Activated T-helper 9 cell treated with anti-CD3 and anti-CD28 coated beads, Interleukin-2, amount 50 U/mL, for 16 hours (primary cell): ENCODE results near the gene F11.
"Not testable (repeated sequence)": the region's sequence is repeated elsewhere in the genome, so short reads cannot be mapped to it uniquely, and the experiment has no call there.

Experiments used
- DNase-seq: peaks from one replicate; pipeline ENCODE4 v3.0.0-alpha.2; 2020; ENCODE audit warnings: low read depth

Gene F11

DNA sequence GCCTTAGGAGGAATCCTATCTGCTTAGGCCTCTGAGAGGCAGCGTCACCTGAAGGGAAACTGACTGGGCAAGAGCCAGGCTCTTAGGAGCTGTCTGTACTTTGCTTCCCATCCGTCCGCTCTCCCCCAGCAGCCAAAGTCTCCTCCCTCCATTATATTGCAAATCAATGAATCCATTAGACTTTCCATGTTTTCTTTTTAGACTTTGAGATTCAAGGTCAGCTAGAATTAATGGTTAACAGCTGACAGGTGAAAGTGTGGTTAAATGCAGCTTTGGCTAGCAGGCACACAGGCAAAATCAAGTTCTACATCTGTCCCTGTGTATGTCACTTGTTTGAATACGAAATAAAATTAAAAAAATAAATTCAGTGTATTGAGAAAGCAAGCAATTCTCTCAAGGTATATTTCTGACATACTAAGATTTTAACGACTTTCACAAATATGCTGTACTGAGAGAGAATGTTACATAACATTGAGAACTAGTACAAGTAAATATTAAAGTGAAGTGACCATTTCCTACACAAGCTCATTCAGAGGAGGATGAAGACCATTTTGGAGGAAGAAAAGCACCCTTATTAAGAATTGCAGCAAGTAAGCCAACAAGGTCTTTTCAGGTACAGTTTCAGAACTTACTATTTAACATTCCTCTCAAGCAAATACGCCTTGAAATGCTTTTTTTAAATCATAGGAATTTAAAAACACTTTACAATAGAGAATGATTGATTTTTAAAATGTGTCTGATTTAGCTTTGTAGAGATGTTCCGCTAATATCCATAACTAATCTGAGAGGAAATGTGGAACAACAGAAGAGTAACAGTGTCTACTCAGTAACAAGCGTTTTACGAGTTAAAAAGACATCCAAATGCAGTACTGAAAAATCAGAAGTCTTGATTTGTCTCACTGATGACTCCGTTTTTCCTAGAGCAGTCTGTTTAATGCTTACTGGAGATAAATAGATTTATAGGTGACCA lies at the start of gene F11:
TSS of gene F11 (plus strand) at position 507 of the 970 bp plus-strand sequence. CDS start 948 bp downstream, outside the sequence.
- DNase-seq = no peak

DNA sequence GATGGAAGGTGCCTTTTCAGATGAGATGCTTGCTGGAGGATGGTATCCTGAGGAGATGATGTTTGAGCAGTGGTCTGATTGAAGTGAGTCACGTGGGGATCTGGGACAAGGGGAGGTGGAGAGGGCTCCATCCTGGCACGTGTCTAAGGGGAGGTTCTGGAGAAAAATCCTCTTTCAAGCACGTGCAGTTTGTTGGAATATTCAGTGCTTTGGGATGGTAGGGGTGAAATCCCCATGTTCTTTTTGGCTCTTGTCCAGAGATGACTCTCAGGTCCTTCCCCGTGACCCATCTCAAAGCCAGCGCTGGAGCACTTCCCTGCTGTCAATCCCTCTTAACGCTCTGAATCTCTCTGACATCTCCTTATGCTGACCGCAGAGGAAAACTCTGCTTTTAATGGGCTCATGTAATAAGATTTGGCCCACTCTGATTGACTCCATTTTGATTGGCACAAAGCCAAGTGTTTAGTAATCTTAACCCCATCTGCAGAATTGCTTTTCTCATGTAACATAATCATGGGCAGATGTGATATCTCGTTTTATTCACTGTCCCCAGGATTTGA lies 49.4 kb upstream of the F11 start:
- DNase-seq = no peak

DNA sequence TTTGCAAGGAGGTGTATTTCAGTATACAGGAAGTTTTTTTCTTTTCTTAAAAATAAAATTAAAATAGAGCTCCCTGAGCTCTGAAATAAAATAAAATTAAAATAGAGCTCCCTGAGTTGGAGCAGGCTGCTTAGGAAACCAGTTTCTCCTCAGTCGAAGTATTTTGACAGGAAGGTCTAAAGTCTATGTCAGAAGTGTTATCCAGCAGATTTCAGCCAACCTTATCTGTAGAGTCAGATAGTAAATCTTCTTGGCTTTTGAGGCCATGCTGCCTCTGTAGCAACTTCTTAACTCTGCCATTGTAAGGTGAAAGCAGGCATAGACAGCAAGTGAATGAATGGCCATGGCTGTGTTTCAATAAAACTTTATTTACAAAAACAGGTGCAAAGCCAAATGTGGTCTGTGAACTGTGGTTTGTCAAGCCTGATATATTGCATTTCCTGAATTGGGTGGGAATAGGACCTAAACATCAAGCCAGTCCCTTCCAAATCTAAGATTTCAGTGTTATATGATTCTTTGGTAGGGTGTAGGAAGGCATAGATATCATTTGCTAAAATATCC lies 48.2 kb upstream of the F11 start:
- no peak for DNase-seq

GRCh38 chr4:186221624-186222023 lies 44.4 kb upstream of the F11 start:
- no peak for DNase-seq

- DNase-seq = no peak
These were observed 40.1 kb upstream of the F11 start for GRCh38 chr4:186225848-186226247.

DNA sequence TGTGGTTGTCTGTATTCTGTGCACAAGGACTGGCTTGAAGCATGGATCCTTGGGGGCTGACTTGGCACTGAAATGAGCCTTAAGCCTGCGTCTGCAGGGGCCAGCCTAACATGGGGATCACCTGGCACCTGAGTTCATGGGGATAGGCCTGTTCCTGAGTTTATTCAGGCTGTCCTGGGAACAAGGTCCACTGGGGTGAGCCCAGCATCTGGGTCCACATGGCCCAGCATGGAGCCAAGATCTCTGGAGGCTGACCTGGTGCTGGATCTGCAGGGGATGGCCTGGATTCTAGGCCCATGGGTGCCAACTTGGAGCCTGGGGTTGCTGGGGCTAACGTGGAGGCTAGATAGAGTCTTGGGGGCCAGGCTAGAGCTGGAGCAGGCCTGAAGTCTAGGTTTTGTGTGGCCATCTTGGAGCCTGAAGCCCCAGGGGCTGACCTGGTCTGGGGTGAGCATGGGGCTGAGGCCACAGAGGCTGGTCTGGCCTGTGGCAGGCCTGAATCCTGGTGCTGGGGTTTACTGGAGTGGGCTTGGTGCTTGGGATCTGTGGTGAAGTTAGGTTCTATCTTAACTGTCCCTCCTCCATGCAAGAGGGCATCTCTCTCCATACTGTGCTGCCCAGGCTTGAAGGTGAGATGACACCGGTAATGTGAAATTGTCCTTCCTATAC lies 39.3 kb upstream of the F11 start:
- no peak for DNase-seq

DNA sequence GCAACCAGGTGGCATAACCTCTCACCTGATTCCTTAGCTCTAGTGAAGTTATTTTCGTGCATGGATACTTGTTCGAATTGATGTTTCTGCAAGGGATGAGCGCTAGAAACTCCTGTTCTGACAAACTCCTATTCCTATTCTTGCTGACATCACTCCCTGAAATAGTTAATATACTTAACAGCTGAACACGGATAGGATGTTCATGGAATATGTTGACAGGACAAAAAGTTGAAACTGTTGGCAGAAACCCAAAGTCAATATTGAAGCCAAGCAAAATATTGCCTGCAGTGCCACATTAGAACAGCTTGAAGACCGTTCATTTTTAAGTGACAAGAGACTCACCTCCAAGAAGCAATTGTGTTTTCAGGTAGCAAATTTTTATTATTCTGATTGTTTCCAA lies 38.8 kb upstream of the F11 start, which contains the start of gene KLKB1:
TSS of gene KLKB1 (plus strand) at position 287 of the 400 bp plus-strand sequence. CDS start 689 bp downstream, outside the sequence.
- DNase-seq = no peak

DNA sequence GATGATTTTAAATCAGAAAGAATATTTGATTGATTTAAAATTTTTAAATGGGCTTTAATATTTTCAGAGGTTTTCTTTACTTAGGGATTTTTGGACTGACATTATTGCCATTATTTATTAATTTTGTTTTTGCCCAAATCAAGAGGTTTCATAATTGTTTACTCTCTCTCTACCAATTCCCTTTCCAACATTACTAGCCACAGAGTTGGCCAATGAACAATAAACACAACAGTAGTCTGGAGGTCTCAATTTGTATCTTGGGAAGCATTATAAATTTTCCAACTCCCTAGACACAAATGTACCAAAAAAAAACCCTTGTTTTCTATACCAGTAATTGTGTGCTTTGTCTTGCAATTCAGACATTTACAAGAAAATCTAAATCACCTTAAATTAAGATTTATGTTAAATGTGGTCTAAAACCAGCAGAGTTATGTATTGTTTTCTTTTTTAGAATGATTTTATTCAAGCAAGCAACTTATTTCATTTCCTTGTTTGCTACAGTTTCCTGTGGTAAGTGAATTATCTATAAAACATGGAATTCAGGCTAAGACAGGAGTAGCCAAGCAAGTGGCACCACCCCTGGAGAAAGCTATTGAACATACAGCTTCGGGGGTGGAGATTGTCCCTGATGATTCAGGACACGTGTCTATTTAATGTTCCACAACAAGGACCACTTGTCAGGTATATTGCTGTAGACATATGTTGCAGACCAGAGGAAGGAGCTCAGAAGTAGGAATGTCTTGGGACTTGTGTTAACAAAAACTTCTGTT lies 38.1 kb upstream of the F11 start:
- DNase-seq = no peak

DNA sequence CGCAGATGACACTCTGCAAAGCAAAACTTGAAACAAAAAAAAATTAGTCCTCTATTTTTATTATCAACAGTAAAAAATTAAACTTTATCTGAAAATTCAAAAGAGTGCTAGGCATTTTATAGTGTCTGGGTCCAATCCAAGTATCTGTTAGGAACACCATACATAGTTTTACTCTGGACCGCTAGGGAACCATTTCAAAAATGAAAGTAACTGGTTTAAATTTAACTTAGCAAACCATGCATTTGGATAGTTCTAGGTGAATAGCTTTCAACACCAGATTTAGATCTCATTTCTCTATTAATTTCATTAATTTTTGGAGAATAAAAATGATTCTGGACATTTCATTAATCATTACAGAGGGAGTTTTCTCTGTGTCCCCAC lies 37.5 kb upstream of the F11 start:
- DNase-seq = no peak

GRCh38 chr4:186234367-186234766 lies 31.6 kb upstream of the F11 start:
- DNase-seq = no peak

- no peak for DNase-seq
These were observed 29.9 kb upstream of the F11 start for GRCh38 chr4:186236126-186236525.

GRCh38 chr4:186240452-186240847 lies 25.5 kb upstream of the F11 start:
- DNase-seq = no peak

GRCh38 chr4:186240848-186241491 lies 25.0 kb upstream of the F11 start:
- DNase-seq = no peak

DNA sequence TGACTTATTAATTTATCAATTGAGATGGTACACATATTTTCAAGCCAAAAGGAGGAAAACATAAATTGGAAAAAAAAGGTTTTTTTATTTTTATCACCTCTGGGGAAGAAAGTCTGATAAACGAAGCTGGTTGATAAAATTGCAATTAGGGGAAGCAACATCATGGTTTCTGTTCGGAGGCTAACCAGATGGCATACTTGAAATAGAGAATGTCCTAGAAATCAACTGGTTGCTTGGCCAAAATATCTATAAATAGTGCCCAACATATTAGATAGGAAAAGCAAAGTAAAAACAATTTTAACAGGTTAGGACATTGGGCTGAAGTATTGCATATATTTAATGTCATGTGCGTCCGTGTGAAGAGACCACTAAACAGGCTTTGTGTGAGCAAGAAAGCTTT lies 24.4 kb upstream of the F11 start:
- DNase-seq = no peak

GRCh38 chr4:186242031-186242430 lies 24.0 kb upstream of the F11 start:
- DNase-seq = not testable (repeated sequence)

- no peak for DNase-seq
These were observed 22.7 kb upstream of the F11 start for GRCh38 chr4:186243331-186243730.

GRCh38 chr4:186244835-186245234 lies 21.2 kb upstream of the F11 start:
- DNase-seq = no peak

- not testable (repeated sequence) for DNase-seq
These were observed 18.8 kb upstream of the F11 start for GRCh38 chr4:186247062-186247752.

DNA sequence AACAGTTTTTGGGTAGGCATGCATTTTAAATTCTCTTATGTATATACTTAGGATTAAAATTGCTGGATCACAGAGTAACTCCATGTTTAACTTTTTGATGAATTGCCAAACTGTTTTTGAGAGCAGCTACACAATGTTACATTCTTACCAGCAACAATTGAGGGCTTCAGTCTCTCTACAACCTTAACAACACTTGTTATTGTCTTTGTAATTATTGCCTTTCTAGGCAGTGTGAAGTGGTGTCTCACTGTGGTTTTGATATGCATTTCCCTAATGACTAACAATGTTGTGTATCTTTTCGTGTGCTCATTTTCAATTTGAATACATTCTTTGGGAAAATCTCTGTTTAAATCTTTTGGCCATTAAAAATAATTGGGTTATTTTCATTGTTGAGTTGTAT lies 17.3 kb upstream of the F11 start:
- DNase-seq = no peak
